GM19463 (cell line): ENCODE measurements around the gene ARAP3.
"Not testable (repeated sequence)": the region's sequence is repeated elsewhere in the genome, so short reads cannot be mapped to it uniquely, and the experiment has no call there.

Source experiments
- ATAC-seq: cut with Tn5 transposase; IDR thresholded peaks from one replicate; pipeline ENCODE4 v1.9.1; 2021; ENCODE audit warnings: mild to moderate bottlenecking, moderate library complexity; ENCODE audit not compliant: unreplicated experiment

The ARAP3 gene

GRCh38 chr5:141618030-141618803, 63.8 kb downstream of the ARAP3 start:
- ATAC-seq = peak; percentile 20

- no peak for ATAC-seq
Measured at GRCh38 chr5:141617682-141618029, 64.4 kb downstream of the ARAP3 start.

- ATAC-seq = no peak
Measured at GRCh38 chr5:141617128-141617527, 64.9 kb downstream of the ARAP3 start.

- no peak for ATAC-seq
Measured at GRCh38 chr5:141615991-141616720, 65.9 kb downstream of the ARAP3 start.

- no peak for ATAC-seq
Measured at GRCh38 chr5:141613344-141613743, 68.7 kb downstream of the ARAP3 start.

GRCh38 chr5:141611289-141611688, 70.7 kb downstream of the ARAP3 start:
- no peak for ATAC-seq

- ATAC-seq = not testable (repeated sequence)
Measured at GRCh38 chr5:141609921-141610320, 72.1 kb downstream of the ARAP3 start.

- no peak for ATAC-seq
Measured at GRCh38 chr5:141609044-141609443, 73.0 kb downstream of the ARAP3 start.

GRCh38 chr5:141608557-141608956, 73.5 kb downstream of the ARAP3 start:
- no peak for ATAC-seq

- no peak for ATAC-seq
Measured at GRCh38 chr5:141608046-141608445, 74.0 kb downstream of the ARAP3 start.

- ATAC-seq = peak; percentile 98
Measured at GRCh38 chr5:141605523-141606277, 76.3 kb downstream of the ARAP3 start.

- ATAC-seq = no peak
Measured at GRCh38 chr5:141603923-141604717, 77.9 kb downstream of the ARAP3 start.
